Liver (tissue), 9 donors: ENCODE data around the gene GNPTG. TPM values are rescaled to one million over a fixed set of nuclear protein-coding genes. Genes with fewer than 3 reads are reported as not detected.
A peak's percentile ranks its signal among the peaks of the same experiment; 100 is the strongest.

Experiments used
- DNase-seq: peaks from one replicate; pipeline ENCODE4 v3.0.0-alpha.2; 2017; ENCODE audit warnings: low spot score
- H3K27ac ChIP-seq, 2 donors: one replicate each; pipeline ENCODE4 v1.7.0; 2013; ENCODE audit warnings: inconsistent platforms in 2 of 2, low read length in 2 of 2, control low read depth in 1 of 2, low read depth in 1 of 2, mild to moderate bottlenecking in 1 of 2
- H3K27me3 ChIP-seq, 4 donors: one replicate each; pipeline versions ENCODE4 v1.6.1 to v1.7.0; 2013; ENCODE audit warnings: low read length in 3 of 4, inconsistent platforms in 1 of 4, mild to moderate bottlenecking in 1 of 4, moderate library complexity in 1 of 4; ENCODE audit not compliant: control insufficient read depth in 4 of 4, insufficient read depth in 4 of 4
- H3K36me3 ChIP-seq, 4 donors: one replicate each; pipeline versions ENCODE4 v1.6.1 to v1.7.0; 2013; ENCODE audit warnings: low read length in 3 of 4, mild to moderate bottlenecking in 3 of 4, low read depth in 1 of 4, moderate library complexity in 1 of 4; ENCODE audit not compliant: control insufficient read depth in 4 of 4, insufficient read depth in 3 of 4
- H3K4me1 ChIP-seq, 4 donors: one replicate each; pipeline versions ENCODE4 v1.6.1 to v1.7.0; 2013; ENCODE audit warnings: low read length in 3 of 4, mild to moderate bottlenecking in 3 of 4, moderate library complexity in 1 of 4; ENCODE audit not compliant: control insufficient read depth in 4 of 4, insufficient read depth in 4 of 4
- H3K4me3 ChIP-seq, 3 donors: one replicate each; pipeline versions ENCODE4 v1.6.1 to v1.7.0; 2013; ENCODE audit warnings: low read length in 3 of 3, control low read depth in 1 of 3, low read depth in 1 of 3, mild to moderate bottlenecking in 1 of 3
- H3K9ac ChIP-seq, 2 donors: one replicate each; pipeline ENCODE4 v1.7.0; 2013; ENCODE audit warnings: low read length in 2 of 2, mild to moderate bottlenecking in 2 of 2, moderate library complexity in 2 of 2, control low read depth in 1 of 2, low read depth in 1 of 2
- H3K9me3 ChIP-seq, 4 donors: one replicate each; pipeline versions ENCODE4 v1.6.1 to v1.7.0; 2013; ENCODE audit warnings: low read length in 3 of 4; ENCODE audit not compliant: control insufficient read depth in 4 of 4
- EGR1 ChIP-seq, 2 donors: IDR thresholded peaks; 2 replicates each; pipeline ENCODE4 v1.6.1; 2016 to 2018; ENCODE audit warnings: antibody characterized with exemption in 2 of 2, low read depth in 2 of 2
- FOXA1 ChIP-seq: IDR thresholded peaks from 2 replicates; pipeline ENCODE4 v1.6.1; 2016; ENCODE audit warnings: antibody characterized with exemption
- HNF4A ChIP-seq, 2 donors: conservative IDR thresholded peaks; 2 replicates each; pipeline ENCODE4 v1.6.1; 2016; ENCODE audit warnings: antibody characterized with exemption in 2 of 2, mild to moderate bottlenecking in 2 of 2
- HNF4G ChIP-seq: IDR thresholded peaks from 2 replicates; pipeline ENCODE4 v1.6.1; 2016; ENCODE audit warnings: antibody characterized with exemption
- JUND ChIP-seq, 2 donors: IDR thresholded peaks; 2 replicates each; pipeline ENCODE4 v1.6.1; 2016; ENCODE audit warnings: antibody characterized with exemption in 2 of 2
- NR2F2 ChIP-seq: IDR thresholded peaks from 2 replicates; pipeline ENCODE4 v1.6.1; 2016; ENCODE audit warnings: antibody characterized with exemption
- RAD21 ChIP-seq, 2 donors: IDR thresholded peaks; 2 replicates each; pipeline ENCODE4 v1.6.1; 2016; ENCODE audit warnings: antibody characterized with exemption in 2 of 2, mild to moderate bottlenecking in 2 of 2
- RXRA ChIP-seq, 2 donors: IDR thresholded peaks; 2 replicates each; pipeline ENCODE4 v1.6.1; 2017 to 2018; ENCODE audit warnings: antibody characterized with exemption in 2 of 2, mild to moderate bottlenecking in 1 of 2
- SP1 ChIP-seq: IDR thresholded peaks from 2 replicates; pipeline ENCODE4 v1.6.1; 2018; ENCODE audit warnings: antibody characterized with exemption, mild to moderate bottlenecking
- TAF1 ChIP-seq: conservative IDR thresholded peaks from 2 replicates; pipeline ENCODE4 v1.6.1; 2016; ENCODE audit warnings: antibody characterized with exemption, mild to moderate bottlenecking
- YY1 ChIP-seq: IDR thresholded peaks from 2 replicates; pipeline ENCODE4 v1.6.1; 2016; ENCODE audit warnings: antibody characterized with exemption, mild to moderate bottlenecking
- WGBS: extraction: QIAGEN DNeasy Blood & Tissue Kit; methylation state at CpG from one replicate; pipeline ENCODE4 v1.1.7; 2013; 5-methylcytosine and 5-hydroxymethylcytosine counted together
- polyA plus RNA-seq, 2 donors: library from polyadenylated mRNA; stranded (reverse) in 1 of 2; unstranded in 1 of 2; fragments of 200-250 nt in 1 of 2; fragments of >200 nt in 1 of 2; fragmentation: Nextera tagmentation in 1 of 2; extraction: Ambion mirVana in 1 of 2; gene quantifications; one replicate each; pipeline versions ENCODE4 v1.2.1 to v1.2.3, GENCODE V29; 2013 to 2015
- total RNA-seq, 2 donors: library from RNA; depleted of rRNA; stranded (reverse); fragments of >200 nt; gene quantifications; one replicate each; pipeline ENCODE4 v1.2.3, GENCODE V29; 2014
- TF ChIP-seq, protein P1 (sequence below): IDR thresholded peaks from 2 replicates; pipeline ENCODE4 v1.6.1; 2016; ENCODE audit warnings: antibody characterized with exemption
- TF ChIP-seq, protein P2 (sequence below): fragments of 150-350 bp; IDR thresholded peaks from 2 replicates; pipeline ENCODE4 v1.5.1; 2017; ENCODE audit warnings: improper control_type of control experiment, low read depth, low read length; ENCODE audit not compliant: missing input control
- donor health status: healthy.
- donor health status: healthy.
- donor health status: healthy.
- donor health status: healthy.
- donor health status: healthy.

The GNPTG gene
- total and polyA plus RNA-seq, 4 donors, result 24.4 to 79.6 (median 41.0) TPM

DNA sequence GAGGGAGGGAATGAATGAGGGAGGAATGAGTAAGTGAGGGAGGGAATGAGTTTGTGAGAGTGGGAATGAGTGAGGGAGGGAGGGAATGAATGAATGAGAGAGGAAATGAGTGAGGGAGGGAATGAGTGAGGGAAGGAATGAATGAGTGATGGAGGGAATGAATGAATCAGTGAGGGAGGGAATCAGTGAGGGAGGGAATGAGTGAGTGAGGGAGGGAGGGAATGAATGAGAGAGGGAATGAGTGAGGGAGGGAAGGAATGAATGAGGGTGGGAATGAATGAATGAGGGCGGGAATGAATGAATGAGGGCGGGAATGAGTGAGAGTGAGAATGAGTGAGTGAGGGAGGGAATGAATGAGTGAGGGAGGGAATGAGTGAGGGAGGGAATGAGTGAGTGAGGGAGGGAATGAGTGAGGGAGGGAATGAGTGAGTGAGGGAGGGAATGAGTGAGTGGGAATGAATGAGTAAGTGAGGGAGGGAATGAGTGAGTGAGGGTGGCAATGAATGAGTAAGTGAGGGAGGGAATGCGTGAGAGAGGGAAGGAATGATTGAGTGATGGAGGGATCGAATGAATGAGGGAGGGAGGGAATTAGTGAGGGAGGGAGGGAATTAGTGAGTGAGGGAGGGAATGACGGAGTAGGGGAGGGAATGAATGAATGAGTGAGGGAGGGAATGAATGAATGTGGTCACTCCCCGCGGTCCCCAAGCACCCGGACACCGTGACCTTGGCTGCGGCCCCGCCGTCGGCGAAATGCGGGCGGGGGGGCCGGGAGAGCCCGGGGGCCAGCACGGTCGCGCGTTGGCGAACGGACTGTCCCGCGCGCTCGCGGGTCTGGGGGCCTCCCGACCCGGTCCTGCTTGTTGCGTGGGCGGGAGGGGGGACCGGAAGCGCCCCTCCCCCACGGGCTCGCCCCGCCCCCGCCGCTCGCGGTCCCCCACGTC, 43.4 kb upstream of the GNPTG start:
- Histone ChIP-seq H3K27ac (peak overlapping the region; percentile 99), H3K4me3 (peak overlapping the region; percentile 56 to 99 (median 59)), H3K9ac (no peak overlapping the region), H3K27me3 (no peaks in the 10 kb centered on the region), H3K36me3 (no peaks in the 10 kb centered on the region), H3K4me1 (peaks cover 9 to 35% (median 31%) of the 10 kb centered on the region in 4 donors), H3K9me3 (no peaks in the 10 kb centered on the region)
- TF ChIP-seq EGR1 (IDR thresholded peaks at IDR 0.05; ENCODE audit: low read depth in 2 of 2) (peak in 1 of 2 donors; percentile 58), TAF1 (no peak), SP1 (no peak), FOXA1 (no peak), JUND (IDR thresholded peaks at IDR 0.05) (no peak), HNF4G (no peak)
- TF ChIP-seq, protein P1, sequence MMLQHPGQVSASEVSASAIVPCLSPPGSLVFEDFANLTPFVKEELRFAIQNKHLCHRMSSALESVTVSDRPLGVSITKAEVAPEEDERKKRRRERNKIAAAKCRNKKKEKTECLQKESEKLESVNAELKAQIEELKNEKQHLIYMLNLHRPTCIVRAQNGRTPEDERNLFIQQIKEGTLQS, result no peak
- TF ChIP-seq, protein P2, sequence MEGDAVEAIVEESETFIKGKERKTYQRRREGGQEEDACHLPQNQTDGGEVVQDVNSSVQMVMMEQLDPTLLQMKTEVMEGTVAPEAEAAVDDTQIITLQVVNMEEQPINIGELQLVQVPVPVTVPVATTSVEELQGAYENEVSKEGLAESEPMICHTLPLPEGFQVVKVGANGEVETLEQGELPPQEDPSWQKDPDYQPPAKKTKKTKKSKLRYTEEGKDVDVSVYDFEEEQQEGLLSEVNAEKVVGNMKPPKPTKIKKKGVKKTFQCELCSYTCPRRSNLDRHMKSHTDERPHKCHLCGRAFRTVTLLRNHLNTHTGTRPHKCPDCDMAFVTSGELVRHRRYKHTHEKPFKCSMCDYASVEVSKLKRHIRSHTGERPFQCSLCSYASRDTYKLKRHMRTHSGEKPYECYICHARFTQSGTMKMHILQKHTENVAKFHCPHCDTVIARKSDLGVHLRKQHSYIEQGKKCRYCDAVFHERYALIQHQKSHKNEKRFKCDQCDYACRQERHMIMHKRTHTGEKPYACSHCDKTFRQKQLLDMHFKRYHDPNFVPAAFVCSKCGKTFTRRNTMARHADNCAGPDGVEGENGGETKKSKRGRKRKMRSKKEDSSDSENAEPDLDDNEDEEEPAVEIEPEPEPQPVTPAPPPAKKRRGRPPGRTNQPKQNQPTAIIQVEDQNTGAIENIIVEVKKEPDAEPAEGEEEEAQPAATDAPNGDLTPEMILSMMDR, result no peak
- 6% methylated on average over 42 of the region's 43 CpGs for WGBS
- DNase-seq, result no peak

DNA sequence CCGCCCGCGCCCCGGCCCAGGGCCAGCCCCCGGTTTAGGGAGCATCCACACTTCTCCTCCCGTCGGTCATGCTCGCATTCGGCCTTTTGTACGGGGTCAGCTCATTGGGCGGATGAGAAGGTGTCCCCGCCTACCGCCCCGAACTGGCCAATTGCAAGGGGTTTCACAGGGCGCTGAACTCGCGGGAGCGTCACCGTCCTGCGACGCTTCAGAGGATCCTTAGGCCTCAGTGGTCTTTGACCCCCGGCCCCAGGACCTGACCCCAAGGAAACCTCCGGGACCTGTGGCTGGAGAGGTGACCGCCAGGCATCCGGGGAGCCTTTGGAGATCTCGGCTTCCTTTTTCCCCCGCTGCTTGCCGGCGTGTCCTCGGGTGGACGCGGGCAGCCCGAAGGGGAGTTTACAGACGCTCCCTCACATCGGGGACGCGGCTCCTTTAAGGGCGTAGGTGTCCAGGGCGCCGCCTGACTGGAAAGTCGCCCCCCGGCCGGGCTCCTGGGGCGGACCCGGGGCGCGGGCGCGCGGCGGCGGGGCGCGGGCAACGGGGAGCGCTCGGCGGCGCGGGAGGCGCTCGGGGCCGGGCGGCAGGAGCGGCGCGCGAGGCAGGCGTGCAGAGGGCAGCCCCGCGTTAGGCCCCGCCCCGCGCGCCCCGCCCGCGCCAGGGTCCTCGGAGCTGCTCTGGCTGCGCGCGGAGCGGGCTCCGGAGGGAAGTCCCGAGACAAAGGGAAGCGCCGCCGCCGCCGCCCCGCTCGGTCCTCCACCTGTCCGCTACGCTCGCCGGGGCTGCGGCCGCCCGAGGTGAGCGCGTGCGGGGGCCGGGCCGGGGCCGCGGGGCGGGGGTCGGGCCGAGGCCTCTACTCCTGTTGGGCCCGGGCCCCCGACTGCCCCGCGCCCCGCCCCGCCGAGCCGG, 42.5 kb upstream of the GNPTG start, which contains the start of gene UBE2I:
TSS of gene UBE2I (plus strand) at position 660 of the 909 bp plus-strand sequence. CDS start 4,395 bp downstream, outside the sequence.
- DNase-seq, result peak; percentile 100
- Histone ChIP-seq H3K27ac (peak within 1 kb of the TSS; percentile 99), H3K27me3 (no peaks in the 10 kb centered on the region), H3K4me1 (peaks cover 9 to 43% (median 34%) of the 10 kb centered on the region in 4 donors), H3K9me3 (no peaks in the 10 kb centered on the region), H3K9ac (peak within 1 kb of the TSS; percentile 87 to 96), H3K4me3 (peak within 1 kb of the TSS; percentile 58 to 99 (median 90)), H3K36me3 (peaks cover 0 to 3% (median 1%) of the 10 kb centered on the region in 4 donors)
- 2% methylated on average over 117 of the region's 117 CpGs for WGBS
- no peak for TF ChIP-seq RAD21 (IDR thresholded peaks at IDR 0.05)
- peak in 1 of 2 donors; percentile 37 for TF ChIP-seq EGR1 (IDR thresholded peaks at IDR 0.05; ENCODE audit: low read depth in 2 of 2)
- peak; percentile 64 for TF ChIP-seq YY1
- no peak for TF ChIP-seq TAF1
- TF ChIP-seq SP1, result peak; percentile 96
- TF ChIP-seq FOXA1, result no peak
- peak; percentile 32 to 63 for TF ChIP-seq RXRA (IDR thresholded peaks at IDR 0.05)
- TF ChIP-seq HNF4A (conservative IDR thresholded peaks at IDR 0.05), result peak in 1 of 2 donors; percentile 30
- peak in 1 of 2 donors; percentile 19 for TF ChIP-seq JUND (IDR thresholded peaks at IDR 0.05)
- TF ChIP-seq NR2F2, result peak; percentile 61
